Neuronal stem cell (in vitro differentiated cells): Measurements from ENCODE around the gene ZNF423.
A peak's percentile ranks its signal among the peaks of the same experiment; 100 is the strongest.

ENCODE experiments used
- DNase-seq: peaks from one replicate; pipeline ENCODE4 v3.0.0-alpha.2; 2013; ENCODE audit warnings: low spot score
- H2AFZ ChIP-seq: one replicate; pipeline ENCODE4 v1.6.1; 2013; ENCODE audit warnings: mild to moderate bottlenecking, low read length, inconsistent platforms
- H2AK5ac ChIP-seq: 2 replicates; pipeline ENCODE4 v1.6.1; 2013; ENCODE audit warnings: low read depth, mild to moderate bottlenecking, inconsistent platforms, low read length, moderate library complexity, mixed read lengths
- H2BK120ac ChIP-seq: 2 replicates; pipeline ENCODE4 v1.6.1; 2013; ENCODE audit warnings: low read depth, mild to moderate bottlenecking, inconsistent platforms, low read length, moderate library complexity, mixed read lengths
- H2BK12ac ChIP-seq: one replicate; pipeline ENCODE4 v1.6.1; 2013; ENCODE audit warnings: low read length, inconsistent platforms
- H2BK15ac ChIP-seq: 2 replicates; pipeline ENCODE4 v1.6.1; 2013; ENCODE audit warnings: mild to moderate bottlenecking, low read length, inconsistent platforms, mixed read lengths
- H2BK5ac ChIP-seq: one replicate; pipeline ENCODE4 v1.6.1; 2013; ENCODE audit warnings: inconsistent platforms, mild to moderate bottlenecking, low read length, moderate library complexity
- H3K14ac ChIP-seq: one replicate; pipeline ENCODE4 v1.6.1; 2013; ENCODE audit warnings: low read length, inconsistent platforms
- H3K18ac ChIP-seq: 2 replicates; pipeline ENCODE4 v1.6.1; 2013; ENCODE audit warnings: low read length, inconsistent platforms
- H3K23ac ChIP-seq: 2 replicates; pipeline ENCODE4 v1.6.1; 2013; ENCODE audit warnings: low read depth, mild to moderate bottlenecking, mixed read lengths, low read length, inconsistent platforms; ENCODE audit not compliant: poor library complexity
- H3K27ac ChIP-seq: replicated peaks from 3 replicates; pipeline ENCODE4 v1.5.1; 2013; ENCODE audit warnings: low read length, inconsistent platforms
- H3K27me3 ChIP-seq, 3 experiments: 2 replicates each; pipeline ENCODE4 v1.6.1; 2013; ENCODE audit warnings: low read length in 3 of 3, mild to moderate bottlenecking in 2 of 3, inconsistent platforms in 1 of 3, low read depth in 1 of 3, mixed read lengths in 1 of 3, moderate library complexity in 1 of 3; ENCODE audit not compliant: control insufficient read depth in 3 of 3, insufficient read depth in 3 of 3
- H3K36me3 ChIP-seq, 2 donors: replicated peaks in 1 of 2; 2 replicates each; pipeline ENCODE4 v1.6.1; 2013; ENCODE audit warnings: low read length in 2 of 2; ENCODE audit not compliant: control insufficient read depth in 2 of 2, insufficient read depth in 2 of 2
- H3K4ac ChIP-seq: 2 replicates; pipeline ENCODE4 v1.6.1; 2013; ENCODE audit warnings: inconsistent platforms, mild to moderate bottlenecking, low read length, moderate library complexity
- H3K4me1 ChIP-seq, 2 donors: 1 replicate in 1 of 2; 2 replicates in 1 of 2; pipeline ENCODE4 v1.6.1; 2013; ENCODE audit warnings: low read length in 2 of 2, low read depth in 1 of 2; ENCODE audit not compliant: control insufficient read depth in 2 of 2, insufficient read depth in 1 of 2
- H3K4me2 ChIP-seq: one replicate; pipeline ENCODE4 v1.6.1; 2013; ENCODE audit warnings: mild to moderate bottlenecking, low read length, inconsistent platforms; ENCODE audit not compliant: insufficient read depth, poor library complexity, severe bottlenecking
- H3K4me3 ChIP-seq, 2 donors: 2 replicates each; pipeline ENCODE4 v1.5.1; 2013; ENCODE audit warnings: low read length in 2 of 2, mild to moderate bottlenecking in 2 of 2, inconsistent platforms in 1 of 2, moderate library complexity in 1 of 2
- H3K79me1 ChIP-seq: one replicate; pipeline ENCODE4 v1.6.1; 2013; ENCODE audit warnings: low read depth, mild to moderate bottlenecking, inconsistent platforms, low read length, moderate library complexity
- H3K9ac ChIP-seq: one replicate; pipeline ENCODE4 v1.6.1; 2013; ENCODE audit warnings: mild to moderate bottlenecking, low read depth, low read length, inconsistent platforms; ENCODE audit not compliant: poor library complexity
- H3K9me3 ChIP-seq, 2 donors: replicated peaks in 1 of 2; 2 replicates each; pipeline versions ENCODE3 to v1.6.1; 2013; ENCODE audit warnings: low read length in 2 of 2, mild to moderate bottlenecking in 2 of 2, inconsistent platforms in 1 of 2, low read depth in 1 of 2, mixed read lengths in 1 of 2, moderate library complexity in 1 of 2; ENCODE audit not compliant: control insufficient read depth in 2 of 2, insufficient read depth in 1 of 2
- H4K8ac ChIP-seq: one replicate; pipeline ENCODE4 v1.6.1; 2013; ENCODE audit warnings: low read depth, mild to moderate bottlenecking, inconsistent platforms, low read length, moderate library complexity
- H4K91ac ChIP-seq: one replicate; pipeline ENCODE4 v1.6.1; 2013; ENCODE audit warnings: low read length, low read depth, mild to moderate bottlenecking, inconsistent platforms; ENCODE audit not compliant: poor library complexity
- WGBS, 2 donors: extraction: QIAGEN DNeasy Blood & Tissue Kit; methylation state at CpG; one replicate each; pipeline ENCODE4 v1.1.7; 2013; ENCODE audit warnings: missing lambda C conversion rate in 2 of 2, mixed read lengths in 1 of 2; ENCODE audit not compliant: insufficient read length in 2 of 2, insufficient replicate concordance in 1 of 2; ENCODE audit errors: extremely low coverage in 2 of 2; 5-methylcytosine and 5-hydroxymethylcytosine counted together

Gene ZNF423

DNA sequence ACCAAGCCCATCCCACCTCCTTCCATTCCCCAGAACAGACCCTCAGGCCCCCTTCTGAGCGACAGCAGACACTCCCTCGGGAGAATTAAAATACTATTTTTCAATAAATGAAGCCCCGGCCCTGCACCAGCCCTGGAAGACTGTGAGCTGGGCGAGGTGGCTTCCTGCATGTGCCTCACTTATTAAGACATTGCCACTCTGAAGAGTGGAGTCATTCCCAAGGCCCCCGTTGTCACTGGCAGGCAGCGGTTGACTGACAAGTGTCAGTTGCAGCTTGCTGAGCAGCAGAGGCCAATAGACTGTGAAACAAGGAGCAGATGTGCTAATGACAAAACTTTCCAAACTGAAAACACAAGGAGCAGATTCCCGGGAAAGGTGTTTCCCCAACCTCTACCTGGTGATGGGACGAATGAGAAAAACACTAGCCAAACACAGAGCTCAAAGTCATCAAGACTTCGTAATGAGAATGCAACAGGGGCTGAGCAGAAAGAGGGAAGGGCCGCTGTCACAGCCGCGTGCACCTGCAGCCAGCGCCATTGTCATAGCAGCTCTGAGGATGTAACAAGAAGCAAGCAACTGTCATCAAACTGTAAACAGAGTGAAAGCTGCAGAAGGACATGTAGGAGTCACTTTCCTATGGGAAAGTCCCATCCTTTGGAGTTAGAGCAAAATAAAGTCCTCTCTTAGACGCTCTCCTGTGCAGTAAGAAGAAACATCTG is 250.2 kb downstream of the ZNF423 start:
- Histone ChIP-seq H3K4me2 (no peak overlapping the region), H2BK15ac (no peak overlapping the region), H3K27me3 (no peaks in the 10 kb centered on the region), H3K14ac (no peak overlapping the region), H3K18ac (no peak overlapping the region), H2AK5ac (no peak overlapping the region), H3K27ac (no peak overlapping the region), H2BK12ac (no peak overlapping the region), H3K36me3 (peaks cover 0 to 18% of the 10 kb centered on the region in 2 donors), H3K23ac (no peak overlapping the region), H3K9me3 (peaks cover 0 to 4% of the 10 kb centered on the region in 2 donors), H3K4ac (no peak overlapping the region), H3K79me1 (no peaks in the 10 kb centered on the region), H2AFZ (no peak overlapping the region), H3K4me3 (no peak overlapping the region), H4K8ac (no peak overlapping the region), H3K4me1 (peaks cover 8 to 17% of the 10 kb centered on the region in 2 donors), H3K9ac (no peak overlapping the region), H4K91ac (no peak overlapping the region), H2BK5ac (no peak overlapping the region), H2BK120ac (no peak overlapping the region)
- no peak for DNase-seq
- no CpG with 5 or more reads among the region's 14 CpGs for WGBS, 2 donors

- Histone ChIP-seq H2BK15ac (no peak overlapping the region), H3K9me3 (no peaks in the 10 kb centered on the region), H3K4me3 (no peak overlapping the region), H3K4me2 (no peak overlapping the region), H2BK12ac (no peak overlapping the region), H3K4ac (no peak overlapping the region), H2AFZ (no peak overlapping the region), H3K23ac (no peak overlapping the region), H2BK120ac (no peak overlapping the region), H3K36me3 (peaks cover 0 to 18% of the 10 kb centered on the region in 2 donors), H2AK5ac (no peak overlapping the region), H3K14ac (no peak overlapping the region), H2BK5ac (no peak overlapping the region), H3K4me1 (peaks cover 8 to 17% of the 10 kb centered on the region in 2 donors), H3K18ac (no peak overlapping the region), H3K79me1 (peaks cover 2% of the 10 kb centered on the region), H3K27me3 (no peaks in the 10 kb centered on the region), H3K9ac (no peak overlapping the region), H4K8ac (no peak overlapping the region), H4K91ac (no peak overlapping the region), H3K27ac (no peak overlapping the region)
- DNase-seq: no peak
- WGBS, 2 donors: no CpG with 5 or more reads among the region's 4 CpGs
Measured at GRCh38 chr16:49604602-49605001, 251.3 kb downstream of the ZNF423 start.

DNA sequence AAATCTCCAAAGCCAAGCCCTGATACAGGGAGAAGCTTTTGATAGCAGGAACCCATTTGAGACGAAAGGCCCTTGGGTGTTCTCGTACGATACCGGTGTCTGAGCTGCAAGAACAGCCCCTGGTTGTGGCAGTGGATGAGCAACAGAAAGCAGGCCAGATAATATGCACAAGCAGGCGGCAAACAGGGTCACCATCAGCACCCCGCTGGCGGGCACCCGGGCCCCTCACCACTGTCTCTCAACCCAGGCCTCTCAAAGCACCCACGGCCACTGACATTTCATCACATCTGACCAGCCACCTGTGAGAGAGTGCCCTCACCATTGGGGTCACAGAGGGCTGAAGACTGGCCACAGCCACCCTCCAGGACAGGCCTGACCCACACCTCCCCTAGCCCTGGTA is 252.0 kb downstream of the ZNF423 start:
- Histone ChIP-seq H3K9me3 (no peaks in the 10 kb centered on the region), H3K4me1 (peaks cover 8 to 17% of the 10 kb centered on the region in 2 donors), H2BK15ac (no peak overlapping the region), H2BK120ac (no peak overlapping the region), H3K4me3 (no peak overlapping the region), H3K9ac (no peak overlapping the region), H3K27ac (no peak overlapping the region), H3K14ac (no peak overlapping the region), H4K91ac (no peak overlapping the region), H2BK12ac (no peak overlapping the region), H3K4ac (no peak overlapping the region), H4K8ac (no peak overlapping the region), H2BK5ac (no peak overlapping the region), H3K27me3 (no peaks in the 10 kb centered on the region), H3K18ac (no peak overlapping the region), H3K36me3 (peaks cover 0 to 16% of the 10 kb centered on the region in 2 donors), H2AK5ac (no peak overlapping the region), H2AFZ (no peak overlapping the region), H3K79me1 (peaks cover 2% of the 10 kb centered on the region), H3K23ac (no peak overlapping the region), H3K4me2 (no peak overlapping the region)
- no CpG with 5 or more reads among the region's 9 CpGs for WGBS, 2 donors
- no peak for DNase-seq

DNA sequence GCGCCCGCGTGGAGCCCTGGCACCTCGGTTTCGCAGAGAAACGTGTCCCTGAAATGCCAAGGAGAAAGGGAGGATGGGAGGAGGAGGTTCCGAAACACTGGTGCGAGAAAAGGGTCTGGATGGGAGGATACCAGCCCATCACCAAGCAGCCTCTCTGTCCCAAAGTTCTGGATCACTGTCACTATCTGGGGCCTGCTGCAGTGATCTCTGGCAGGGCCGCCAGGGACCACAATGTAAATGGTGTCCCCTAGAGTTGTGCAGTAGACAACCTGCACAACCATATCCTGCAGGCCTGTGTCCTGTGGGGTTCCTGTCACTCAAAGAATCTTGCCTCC is 253.0 kb downstream of the ZNF423 start:
- H2BK5ac ChIP-seq: no peak overlapping the region
- no peak overlapping the region for H4K8ac ChIP-seq
- H3K18ac ChIP-seq: peak overlapping the region; percentile 39
- no peak overlapping the region for H3K14ac ChIP-seq
- H3K4me3 ChIP-seq: no peak overlapping the region
- H2BK12ac ChIP-seq: no peak overlapping the region
- H3K79me1 ChIP-seq: peaks cover 2% of the 10 kb centered on the region
- no CpG with 5 or more reads among the region's 9 CpGs for WGBS, 2 donors
- no peak overlapping the region for H2BK120ac ChIP-seq
- peak overlapping the region; percentile 36 for H3K27ac ChIP-seq
- peak overlapping the region; percentile 10 for H2BK15ac ChIP-seq
- H3K27me3 ChIP-seq: no peaks in the 10 kb centered on the region
- peaks cover 0 to 12% of the 10 kb centered on the region in 2 donors for H3K36me3 ChIP-seq
- no peak overlapping the region for H3K9ac ChIP-seq
- no peaks in the 10 kb centered on the region for H3K9me3 ChIP-seq
- H3K4me1 ChIP-seq: peaks cover 11 to 12% of the 10 kb centered on the region in 2 donors
- no peak overlapping the region for H3K4ac ChIP-seq
- H3K4me2 ChIP-seq: no peak overlapping the region
- no peak overlapping the region for H4K91ac ChIP-seq
- no peak overlapping the region for H2AFZ ChIP-seq
- no peak overlapping the region for H2AK5ac ChIP-seq
- peak overlapping the region; percentile 29 for H3K23ac ChIP-seq
- no peak for DNase-seq
